MM.1S (cell line): Measurements from ENCODE around the gene OR2M3.

Experiments used
- DNase-seq: peaks from one replicate; pipeline ENCODE4 v3.0.0-alpha.2; 2015
- H2AFZ ChIP-seq: fragments of 300-600 bp; sonication (generic); 2 replicates; pipeline ENCODE4 v1.6.0; 2016; ENCODE audit warnings: antibody characterized with exemption, low read length
- H3F3A ChIP-seq: fragments of 300-600 bp; sonication (generic); 2 replicates; pipeline ENCODE4 v1.6.1; 2016; ENCODE audit warnings: mild to moderate bottlenecking, antibody characterized with exemption, low read length, moderate library complexity, mixed read lengths; ENCODE audit not compliant: insufficient read depth
- H3K27ac ChIP-seq: fragments of 300-600 bp; sonication (generic); 2 replicates; pipeline ENCODE4 v1.5.1; 2016; ENCODE audit warnings: mild to moderate bottlenecking, low read length
- H3K27me3 ChIP-seq: fragments of 300-600 bp; sonication (generic); replicated peaks from 2 replicates; pipeline ENCODE4 v1.6.0; 2016; ENCODE audit warnings: low read length; ENCODE audit not compliant: insufficient read depth
- H3K36me3 ChIP-seq: fragments of 300-600 bp; sonication (generic); replicated peaks from 2 replicates; pipeline ENCODE4 v1.6.1; 2016; ENCODE audit warnings: mild to moderate bottlenecking, low read length, mixed read lengths; ENCODE audit not compliant: insufficient read depth
- H3K4me1 ChIP-seq: fragments of 300-600 bp; sonication (generic); 2 replicates; pipeline ENCODE4 v1.6.1; 2016; ENCODE audit warnings: low read length, mixed read lengths
- H3K4me2 ChIP-seq: fragments of 300-600 bp; sonication (generic); 2 replicates; pipeline ENCODE4 v1.6.0; 2016; ENCODE audit warnings: low read depth, low read length
- H3K4me3 ChIP-seq: fragments of 300-600 bp; sonication (generic); 2 replicates; pipeline ENCODE4 v1.5.1; 2016; ENCODE audit warnings: low read length, mixed read lengths
- H3K79me2 ChIP-seq: fragments of 300-600 bp; sonication (generic); 2 replicates; pipeline ENCODE4 v1.6.1; 2016; ENCODE audit warnings: mixed run types, low read length, mixed read lengths
- H3K9ac ChIP-seq: fragments of 300-600 bp; sonication (generic); 2 replicates; pipeline ENCODE4 v1.6.1; 2016; ENCODE audit warnings: low read length, mixed read lengths
- H3K9me2 ChIP-seq: fragments of 300-600 bp; sonication (generic); replicated peaks from 2 replicates; pipeline ENCODE4 v1.6.1; 2016; ENCODE audit warnings: mild to moderate bottlenecking, low read length, mixed read lengths; ENCODE audit not compliant: insufficient read depth
- H3K9me3 ChIP-seq: fragments of 300-600 bp; sonication (generic); replicated peaks from 2 replicates; pipeline ENCODE4 v1.6.1; 2016; ENCODE audit warnings: mild to moderate bottlenecking, low read length, mixed read lengths; ENCODE audit not compliant: insufficient read depth
- H4K20me1 ChIP-seq: fragments of 300-600 bp; sonication (generic); 2 replicates; pipeline ENCODE4 v1.6.1; 2016; ENCODE audit warnings: mild to moderate bottlenecking, low read length, moderate library complexity, mixed read lengths; ENCODE audit not compliant: insufficient read depth
- EZH2 ChIP-seq: fragments of 300-600 bp; sonication (generic); optimal IDR thresholded peaks from 2 replicates; pipeline ENCODE3; 2017; ENCODE audit warnings: low read depth, mild to moderate bottlenecking, antibody characterized with exemption, low read length, mixed read lengths
- EZH2phosphoT487 ChIP-seq: fragments of 300-600 bp; sonication (generic); IDR thresholded peaks from 2 replicates; pipeline ENCODE4 v1.6.1; 2018; ENCODE audit warnings: antibody characterized with exemption, low read length
- TF ChIP-seq, protein P1 (sequence below): fragments of 300-600 bp; sonication (generic); IDR thresholded peaks from 2 replicates; pipeline ENCODE4 v1.5.1; 2016; ENCODE audit warnings: antibody characterized with exemption, low read length, mixed read lengths

Gene OR2M3

DNA sequence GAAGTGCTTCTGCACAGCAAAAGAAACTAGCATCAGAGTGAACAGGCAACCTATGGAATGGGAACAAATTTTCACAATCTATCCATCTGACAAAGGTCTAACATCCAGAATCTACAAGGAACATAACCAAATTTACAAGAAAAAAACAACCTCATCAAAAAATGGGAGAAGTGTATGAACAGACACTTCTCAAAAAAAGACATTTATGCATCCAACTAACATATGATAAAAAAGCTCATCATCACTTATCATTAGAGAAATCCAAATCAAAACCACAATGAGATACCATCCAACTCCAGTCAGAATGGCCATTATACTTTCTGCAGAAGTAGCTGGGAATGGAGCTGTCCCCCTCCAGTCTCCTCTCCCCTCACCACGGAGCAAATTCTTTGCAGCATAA lies 2.9 kb upstream of the OR2M3 start:
- Histone ChIP-seq H3K9me3 (no peaks in the 10 kb centered on the region), H2AFZ (no peak overlapping the region), H3K9me2 (no peaks in the 10 kb centered on the region), H4K20me1 (no peaks in the 10 kb centered on the region), H3K4me1 (peaks cover 5% of the 10 kb centered on the region; the same call in 1 of the 2 replicates), H3K79me2 (no peaks in the 10 kb centered on the region), H3F3A (no peaks in the 10 kb centered on the region), H3K9ac (no peak overlapping the region), H3K27me3 (no peaks in the 10 kb centered on the region), H3K27ac (no peak overlapping the region), H3K36me3 (no peaks in the 10 kb centered on the region), H3K4me3 (no peak overlapping the region), H3K4me2 (no peak overlapping the region)
- DNase-seq: no peak
- TF ChIP-seq, protein P1, sequence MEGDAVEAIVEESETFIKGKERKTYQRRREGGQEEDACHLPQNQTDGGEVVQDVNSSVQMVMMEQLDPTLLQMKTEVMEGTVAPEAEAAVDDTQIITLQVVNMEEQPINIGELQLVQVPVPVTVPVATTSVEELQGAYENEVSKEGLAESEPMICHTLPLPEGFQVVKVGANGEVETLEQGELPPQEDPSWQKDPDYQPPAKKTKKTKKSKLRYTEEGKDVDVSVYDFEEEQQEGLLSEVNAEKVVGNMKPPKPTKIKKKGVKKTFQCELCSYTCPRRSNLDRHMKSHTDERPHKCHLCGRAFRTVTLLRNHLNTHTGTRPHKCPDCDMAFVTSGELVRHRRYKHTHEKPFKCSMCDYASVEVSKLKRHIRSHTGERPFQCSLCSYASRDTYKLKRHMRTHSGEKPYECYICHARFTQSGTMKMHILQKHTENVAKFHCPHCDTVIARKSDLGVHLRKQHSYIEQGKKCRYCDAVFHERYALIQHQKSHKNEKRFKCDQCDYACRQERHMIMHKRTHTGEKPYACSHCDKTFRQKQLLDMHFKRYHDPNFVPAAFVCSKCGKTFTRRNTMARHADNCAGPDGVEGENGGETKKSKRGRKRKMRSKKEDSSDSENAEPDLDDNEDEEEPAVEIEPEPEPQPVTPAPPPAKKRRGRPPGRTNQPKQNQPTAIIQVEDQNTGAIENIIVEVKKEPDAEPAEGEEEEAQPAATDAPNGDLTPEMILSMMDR: no peak
- TF ChIP-seq EZH2phosphoT487 (no peak), EZH2 (no peak)

- TF ChIP-seq EZH2phosphoT487 (no peak), EZH2 (no peak)
- TF ChIP-seq, protein P1: no peak
These were observed 18.8 kb downstream of the OR2M3 start for GRCh38 chr1:248215880-248216279.

DNA sequence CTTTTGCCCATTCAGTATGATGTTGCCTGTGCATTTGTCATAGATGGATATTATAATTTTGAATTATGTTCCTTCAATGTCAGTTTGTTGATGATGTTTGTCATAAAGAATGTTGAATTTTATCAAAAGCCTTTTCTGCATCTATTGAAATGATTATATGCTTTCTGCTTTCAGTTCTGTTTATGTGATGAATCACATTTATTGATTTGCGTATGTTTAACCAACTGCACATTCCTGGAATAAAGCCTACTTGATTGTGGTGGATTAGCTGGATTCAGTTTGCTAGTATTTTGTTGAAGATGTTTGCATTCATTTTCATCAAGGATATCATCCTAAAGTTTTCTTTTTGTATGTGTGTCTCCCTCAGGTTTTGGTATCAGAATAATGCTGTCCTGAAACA lies 28.5 kb downstream of the OR2M3 start:
- no peak for TF ChIP-seq EZH2
- TF ChIP-seq, protein P1: no peak
- Histone ChIP-seq H3K27ac (no peak overlapping the region), H3K9ac (no peak overlapping the region), H3K36me3 (no peaks in the 10 kb centered on the region), H3K79me2 (no peaks in the 10 kb centered on the region), H3K9me2 (no peaks in the 10 kb centered on the region), H3K27me3 (no peaks in the 10 kb centered on the region), H3K4me1 (no peaks in the 10 kb centered on the region), H3K4me2 (no peak overlapping the region), H2AFZ (no peak overlapping the region), H3F3A (no peaks in the 10 kb centered on the region), H3K9me3 (no peaks in the 10 kb centered on the region), H4K20me1 (no peaks in the 10 kb centered on the region), H3K4me3 (no peak overlapping the region)
- DNase-seq: no peak

More at GRCh38 chr1:248215880-248216279, 18.8 kb downstream of the OR2M3 start:
- no peak for DNase-seq
- H3K9me2 ChIP-seq: no peaks in the 10 kb centered on the region
- H3F3A ChIP-seq: no peaks in the 10 kb centered on the region
- H4K20me1 ChIP-seq: no peaks in the 10 kb centered on the region
- H3K4me2 ChIP-seq: no peak overlapping the region
- H3K27ac ChIP-seq: no peak overlapping the region
- H3K79me2 ChIP-seq: no peaks in the 10 kb centered on the region
- no peak overlapping the region for H2AFZ ChIP-seq
- H3K9me3 ChIP-seq: no peaks in the 10 kb centered on the region
- H3K27me3 ChIP-seq: no peaks in the 10 kb centered on the region
- no peak overlapping the region for H3K9ac ChIP-seq
- H3K4me1 ChIP-seq: no peaks in the 10 kb centered on the region
- no peaks in the 10 kb centered on the region for H3K36me3 ChIP-seq
- H3K4me3 ChIP-seq: no peak overlapping the region
